Spleen (tissue), 7 donors: ENCODE measurements around the gene HDAC7.

Experiments used
- CTCF ChIP-seq, 11 experiments: fragments of 200-600 bp in 7 of 11; fragments of 450-650 bp in 4 of 11; sonication (generic) in 4 of 11; IDR thresholded peaks in 8 of 11; conservative IDR thresholded peaks in 3 of 11; 1 replicate in 7 of 11; 2 replicates in 4 of 11; pipeline versions ENCODE4 v1.4.0 to v1.8.0; 2016 to 2021; ENCODE audit warnings: antibody characterized with exemption in 11 of 11, inconsistent platforms in 4 of 11, mild to moderate bottlenecking in 1 of 11
- POLR2A ChIP-seq, 3 donors: fragments of 450-650 bp; IDR thresholded peaks; one replicate each; pipeline ENCODE4 v1.5.1; 2017; ENCODE audit warnings: antibody characterized with exemption in 3 of 3, mild to moderate bottlenecking in 1 of 3
- donor health status: DM: no; HTN: no; CAD: no; lungs with moderate emphysema.
- donor health status: DM: no; HTN: no; CAD: no.
- donor health status: DM: no; HTN: no; CAD: no.

- no peak for TF ChIP-seq CTCF (IDR thresholded peaks at IDR 0.05 in 8 of 11, conservative IDR thresholded peaks at IDR 0.05 in 3 of 11)
- TF ChIP-seq POLR2A (IDR thresholded peaks at IDR 0.05): no peak
These were observed 35.8 kb upstream of the HDAC7 start for GRCh38 chr12:47855502-47855901.
